ENCODE results near the gene CD300A.

CD300A gene

GRCh38 chr17:74454197-74455024, 12.0 kb upstream of the CD300A start:
- in situ Hi-C loops (cut with MboI; ENCODE audit: low sequenced_read_pairs) = no loop called here

GRCh38 chr17:74455025-74455545, 11.3 kb upstream of the CD300A start:
- in situ Hi-C loops (cut with MboI; ENCODE audit: low sequenced_read_pairs) = no loop called here

DNA sequence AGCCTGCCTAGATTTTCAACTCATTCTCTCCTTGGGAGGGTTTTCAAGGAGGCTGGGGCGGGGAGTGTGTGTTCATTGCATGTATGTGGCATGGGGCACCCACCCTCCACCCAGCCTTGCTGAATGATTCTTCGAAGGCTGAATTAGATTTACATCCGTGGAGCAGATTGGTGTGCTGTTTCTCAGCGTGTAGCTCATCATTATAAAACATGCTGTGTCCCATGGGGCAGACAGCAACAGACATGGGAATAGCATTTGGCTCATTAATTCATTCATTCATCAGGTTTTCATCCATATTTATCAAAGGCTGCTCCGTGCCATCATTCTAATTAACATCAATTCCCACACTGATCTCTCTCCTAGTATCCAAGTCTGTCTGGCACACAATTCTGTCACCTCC, 10.6 kb upstream of the CD300A start:
- in situ Hi-C loops (cut with MboI; ENCODE audit: low sequenced_read_pairs) = no loop called here

GRCh38 chr17:74457146-74457819, 9.2 kb upstream of the CD300A start:
- in situ Hi-C loops (cut with MboI; ENCODE audit: low sequenced_read_pairs) = no loop called here

GRCh38 chr17:74457820-74458166, 8.6 kb upstream of the CD300A start:
- in situ Hi-C loops (cut with MboI; ENCODE audit: low sequenced_read_pairs) = no loop called here

- in situ Hi-C loops (cut with MboI; ENCODE audit: low sequenced_read_pairs) = no loop called here
These were observed 7.6 kb upstream of the CD300A start for GRCh38 chr17:74458835-74459234.

DNA sequence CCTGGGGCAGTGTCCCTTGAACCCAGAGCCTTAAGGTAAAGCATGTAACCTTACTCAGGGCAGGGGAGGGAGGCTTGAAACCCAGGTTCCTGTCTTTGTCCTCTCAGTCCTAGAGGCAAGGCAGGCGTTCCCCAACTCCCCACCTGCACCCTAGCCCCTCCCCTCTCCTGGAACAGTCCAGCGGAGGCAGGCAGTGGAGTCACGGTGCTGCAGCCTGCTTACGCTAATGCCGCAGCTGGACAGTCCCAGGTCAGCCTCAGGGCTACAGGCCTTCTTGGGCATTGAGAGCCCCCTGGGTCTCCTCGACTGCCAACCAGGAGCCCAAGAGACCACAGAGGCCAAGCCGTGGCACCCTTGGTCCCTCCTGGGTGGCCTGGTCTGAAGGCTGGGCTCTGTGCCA, 6.8 kb upstream of the CD300A start:
- in situ Hi-C loops (cut with MboI; ENCODE audit: low sequenced_read_pairs) = no loop called here

DNA sequence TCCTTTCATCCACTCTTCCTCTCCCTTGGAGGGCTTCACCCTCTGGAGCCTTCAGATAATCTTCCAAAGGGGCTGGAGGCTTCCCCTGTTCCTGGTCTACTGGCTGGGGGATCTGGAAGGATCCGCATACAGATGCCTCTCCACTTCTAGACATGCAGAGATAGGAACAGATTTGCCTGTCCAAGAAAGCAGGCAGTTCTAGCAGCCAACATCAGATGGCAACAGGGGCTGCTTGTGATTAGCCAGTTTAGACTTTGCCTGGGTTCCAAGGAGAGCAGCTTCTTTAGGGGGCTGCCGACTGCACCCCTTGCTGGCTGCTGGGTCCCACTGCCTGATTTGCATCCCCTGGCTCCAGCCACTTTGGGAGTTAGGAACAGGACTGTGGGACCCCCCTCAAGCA, 6.2 kb upstream of the CD300A start:
- in situ Hi-C loops (cut with MboI; ENCODE audit: low sequenced_read_pairs) = no loop called here

- in situ Hi-C loops (cut with MboI; ENCODE audit: low sequenced_read_pairs) = no loop called here
These were observed 5.4 kb upstream of the CD300A start for GRCh38 chr17:74460996-74461395.

GRCh38 chr17:74461611-74462010, 4.8 kb upstream of the CD300A start:
- in situ Hi-C loops (cut with MboI; ENCODE audit: low sequenced_read_pairs) = no loop called here

DNA sequence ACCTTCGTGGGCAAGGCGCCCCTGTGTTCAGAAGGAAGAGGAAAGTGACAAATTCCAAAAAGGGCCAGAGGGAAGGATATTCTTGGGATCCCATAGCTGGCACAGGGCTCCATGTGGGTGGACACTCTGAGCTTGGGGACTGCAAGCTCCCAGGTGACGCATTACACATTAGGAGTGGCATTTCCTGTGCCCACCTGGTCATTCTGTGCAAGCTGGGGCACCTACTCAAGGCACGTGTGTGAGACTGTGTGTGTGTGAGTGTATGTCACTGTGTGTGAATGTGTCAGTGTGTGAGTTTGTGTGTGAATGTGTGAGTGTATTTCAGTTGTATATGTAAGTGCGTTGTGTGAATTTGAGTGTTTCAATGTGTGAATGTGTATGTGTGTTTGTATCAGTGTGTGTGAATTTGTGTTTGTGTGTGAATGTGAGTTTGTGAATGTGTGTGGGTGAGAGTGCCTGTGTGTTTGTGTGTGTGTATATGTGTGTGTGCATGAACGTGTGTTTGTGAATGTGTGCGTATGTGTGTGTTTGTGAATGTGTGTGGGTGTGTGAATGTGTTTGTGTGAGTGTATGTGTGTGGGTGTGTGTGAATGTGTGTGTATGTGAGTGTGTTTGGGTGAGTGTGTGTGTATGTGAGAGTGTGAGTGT, 1.6 kb upstream of the CD300A start:
- in situ Hi-C loops (cut with MboI; ENCODE audit: low sequenced_read_pairs) = no loop called here

- in situ Hi-C loops (cut with MboI; ENCODE audit: low sequenced_read_pairs) = no loop called here
These were observed 890 bp upstream of the CD300A start for GRCh38 chr17:74465378-74466110.

- in situ Hi-C loops (cut with MboI; ENCODE audit: low sequenced_read_pairs) = no loop called here
These were observed 372 bp downstream of the CD300A start for GRCh38 chr17:74466828-74467184.

DNA sequence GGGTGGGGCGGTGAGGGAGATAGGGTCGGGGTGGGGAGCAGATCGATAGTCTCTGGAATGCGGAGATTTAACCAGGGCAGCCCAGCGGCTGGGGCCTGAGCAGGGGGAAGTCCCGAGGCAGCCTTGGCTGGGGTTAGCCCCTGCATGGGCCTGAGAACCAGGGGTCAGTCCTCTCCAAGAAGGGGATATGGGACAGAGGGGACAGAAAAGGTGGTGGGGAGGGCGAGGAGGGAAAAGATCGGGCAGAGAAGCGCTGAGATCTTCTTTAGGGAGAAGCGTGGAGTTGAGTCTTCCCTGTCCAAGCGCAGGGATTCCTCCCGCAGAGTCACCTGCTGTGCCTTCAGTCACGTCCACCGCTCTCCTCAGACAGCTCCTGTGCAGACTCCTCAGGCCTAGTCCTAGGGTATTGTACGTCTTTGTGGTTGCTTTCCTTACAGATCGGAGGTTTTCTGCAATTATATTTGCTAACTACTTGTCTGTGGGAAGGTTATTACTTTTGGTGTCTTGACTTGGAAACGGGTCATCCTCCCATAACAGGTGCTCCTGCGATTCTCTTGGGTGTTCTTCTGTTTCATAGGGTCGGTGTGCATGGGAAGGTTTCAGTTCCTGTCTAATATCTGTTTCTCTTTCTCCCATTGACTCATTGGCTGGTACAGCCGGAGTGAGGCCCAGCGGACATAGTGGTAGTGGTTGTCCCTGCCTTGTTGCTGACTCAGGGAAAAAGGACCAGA, 952 bp downstream of the CD300A start:
- in situ Hi-C loops (cut with MboI; ENCODE audit: low sequenced_read_pairs) = no loop called here

GRCh38 chr17:74471341-74471740, 4.9 kb downstream of the CD300A start:
- in situ Hi-C loops (cut with MboI; ENCODE audit: low sequenced_read_pairs) = no loop called here

DNA sequence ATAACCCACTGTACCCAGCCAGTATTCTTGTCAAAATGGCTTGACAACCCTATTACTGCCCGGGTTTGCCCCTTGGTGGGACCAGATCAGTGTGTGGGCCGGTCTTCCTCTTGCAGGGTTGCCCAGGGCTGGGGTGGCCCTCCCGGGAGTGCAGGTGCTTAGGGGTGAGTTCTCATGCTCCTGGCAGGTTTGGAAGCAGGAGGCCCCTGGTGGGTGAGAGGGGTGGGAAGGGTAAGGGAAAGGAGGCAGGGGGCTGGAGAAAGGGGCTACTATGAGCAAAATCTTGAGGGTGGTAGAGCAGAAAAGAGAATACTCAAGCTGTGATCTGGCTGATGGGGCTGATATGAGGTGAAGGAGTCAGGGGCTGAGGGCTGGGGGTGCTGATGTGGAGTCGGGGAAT, 6.5 kb downstream of the CD300A start:
- in situ Hi-C loops (cut with MboI; ENCODE audit: low sequenced_read_pairs) = no loop called here

DNA sequence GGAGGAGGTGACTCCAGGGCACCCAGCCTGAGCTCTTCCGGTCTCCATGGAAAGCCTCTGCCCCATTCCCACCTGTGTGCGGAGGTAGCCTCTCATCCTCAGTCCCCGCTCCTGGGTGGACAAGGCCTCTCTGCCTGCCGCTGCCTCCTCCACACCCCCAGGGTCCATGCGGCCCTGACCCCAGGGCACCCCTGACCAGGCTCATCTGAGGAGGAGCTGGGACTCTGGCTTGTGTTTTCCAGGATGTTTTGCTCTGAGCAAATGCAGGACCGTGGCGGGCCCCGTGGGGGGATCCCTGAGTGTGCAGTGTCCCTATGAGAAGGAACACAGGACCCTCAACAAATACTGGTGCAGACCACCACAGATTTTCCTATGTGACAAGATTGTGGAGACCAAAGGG, 6.9 kb downstream of the CD300A start:
- in situ Hi-C loops (cut with MboI; ENCODE audit: low sequenced_read_pairs) = no loop called here

GRCh38 chr17:74474043-74474792, 7.8 kb downstream of the CD300A start:
- in situ Hi-C loops (cut with MboI; ENCODE audit: low sequenced_read_pairs) = no loop called here

- in situ Hi-C loops (cut with MboI; ENCODE audit: low sequenced_read_pairs) = no loop called here
These were observed 8.8 kb downstream of the CD300A start for GRCh38 chr17:74475189-74475588.

DNA sequence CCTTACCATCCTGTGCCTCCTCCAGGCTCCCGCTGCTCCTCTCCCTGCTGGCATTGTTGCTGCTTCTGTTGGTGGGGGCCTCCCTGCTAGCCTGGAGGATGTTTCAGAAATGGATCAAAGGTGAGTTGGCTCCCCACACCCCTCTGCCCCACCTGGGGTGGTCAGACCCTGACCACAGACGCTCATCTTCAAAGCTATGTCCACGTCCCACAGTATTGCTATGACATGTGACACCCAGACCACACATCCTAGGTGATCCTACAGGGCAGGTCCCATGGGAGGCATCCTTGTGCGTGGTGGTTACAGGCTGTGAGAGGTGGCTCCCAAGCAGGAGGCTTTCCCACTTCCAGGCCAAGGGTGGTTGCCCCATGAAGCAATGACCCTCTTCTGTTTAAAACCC, 11.0 kb downstream of the CD300A start:
- in situ Hi-C loops (cut with MboI; ENCODE audit: low sequenced_read_pairs) = no loop called here
